Measurements from ENCODE around the gene FAM199X. TPM values are rescaled to one million over a fixed set of nuclear protein-coding genes. Genes with fewer than 3 reads are reported as not detected.
A peak's percentile ranks its signal among the peaks of the same experiment; 100 is the strongest.

FAM199X gene
- total RNA-seq, 4 donors from 2014 or later: 23.6 to 33.8 (median 26.3) TPM

DNA sequence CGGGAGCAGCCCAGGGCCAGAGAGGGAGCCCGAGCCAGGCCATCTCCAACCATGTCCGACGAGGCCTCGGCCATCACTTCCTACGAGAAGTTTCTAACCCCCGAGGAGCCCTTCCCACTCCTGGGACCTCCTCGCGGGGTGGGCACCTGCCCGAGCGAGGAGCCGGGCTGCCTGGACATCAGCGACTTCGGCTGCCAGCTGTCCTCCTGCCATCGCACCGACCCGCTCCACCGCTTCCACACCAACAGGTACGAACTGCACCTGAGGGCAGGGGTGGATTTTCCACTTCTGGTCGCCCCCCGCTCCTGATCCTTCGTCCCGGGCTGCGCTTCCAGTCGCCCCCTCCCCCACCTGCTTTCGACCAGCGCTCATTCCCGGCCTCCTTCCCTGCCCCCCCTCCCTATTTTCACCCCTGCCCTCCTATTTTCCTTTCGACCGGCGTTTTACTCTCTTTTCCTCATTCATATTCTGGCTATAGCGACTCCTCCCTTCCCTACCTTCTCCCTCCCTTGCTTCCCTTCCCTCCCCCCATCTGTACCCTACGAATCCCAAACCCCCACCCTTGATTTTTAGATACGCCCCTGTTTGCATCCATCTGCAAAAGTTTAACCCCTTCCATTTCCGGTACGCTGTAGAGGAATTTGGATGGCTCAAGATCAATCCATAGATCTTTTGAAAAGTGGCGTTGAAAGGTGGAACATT, 633 bp downstream of the FAM199X start:
- no peak for ATAC-seq
- no peaks in the 10 kb centered on the region for H3K27me3 ChIP-seq
- 2 to 33% methylated on average over 9 to 19 of the region's 37 CpGs for WGBS, 2 donors (ENCODE audit: low coverage in 1 of 2)

DNA sequence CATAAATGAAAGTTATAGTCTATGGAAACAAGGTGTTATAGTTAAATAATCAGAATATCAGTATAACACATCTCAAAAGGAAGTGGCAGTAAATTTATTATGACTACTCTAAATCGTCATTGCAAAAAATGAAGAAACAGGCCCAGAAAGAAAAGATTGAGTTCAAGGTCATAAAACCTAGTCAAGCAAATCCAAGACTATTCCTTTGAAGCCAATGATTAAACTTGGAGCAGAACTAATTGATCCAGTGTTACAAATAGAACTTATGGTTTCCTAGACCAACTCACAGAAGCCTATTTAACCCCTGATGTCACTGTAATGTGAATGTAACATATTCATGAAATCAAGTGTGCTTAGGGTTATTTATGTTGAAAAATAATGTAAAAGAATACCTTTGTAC, 1.9 kb downstream of the FAM199X start:
- no peak for TF ChIP-seq EP300 (IDR thresholded peaks at IDR 0.05)
- no peak for TF ChIP-seq POLR2AphosphoS5 (IDR thresholded peaks at IDR 0.05)
- TF ChIP-seq, protein P1, sequence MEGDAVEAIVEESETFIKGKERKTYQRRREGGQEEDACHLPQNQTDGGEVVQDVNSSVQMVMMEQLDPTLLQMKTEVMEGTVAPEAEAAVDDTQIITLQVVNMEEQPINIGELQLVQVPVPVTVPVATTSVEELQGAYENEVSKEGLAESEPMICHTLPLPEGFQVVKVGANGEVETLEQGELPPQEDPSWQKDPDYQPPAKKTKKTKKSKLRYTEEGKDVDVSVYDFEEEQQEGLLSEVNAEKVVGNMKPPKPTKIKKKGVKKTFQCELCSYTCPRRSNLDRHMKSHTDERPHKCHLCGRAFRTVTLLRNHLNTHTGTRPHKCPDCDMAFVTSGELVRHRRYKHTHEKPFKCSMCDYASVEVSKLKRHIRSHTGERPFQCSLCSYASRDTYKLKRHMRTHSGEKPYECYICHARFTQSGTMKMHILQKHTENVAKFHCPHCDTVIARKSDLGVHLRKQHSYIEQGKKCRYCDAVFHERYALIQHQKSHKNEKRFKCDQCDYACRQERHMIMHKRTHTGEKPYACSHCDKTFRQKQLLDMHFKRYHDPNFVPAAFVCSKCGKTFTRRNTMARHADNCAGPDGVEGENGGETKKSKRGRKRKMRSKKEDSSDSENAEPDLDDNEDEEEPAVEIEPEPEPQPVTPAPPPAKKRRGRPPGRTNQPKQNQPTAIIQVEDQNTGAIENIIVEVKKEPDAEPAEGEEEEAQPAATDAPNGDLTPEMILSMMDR (IDR thresholded peaks at IDR 0.05): no peak
- no peak for TF ChIP-seq POLR2A (IDR thresholded peaks at IDR 0.05)
- WGBS, 2 donors (ENCODE audit: low coverage in 1 of 2): 11% methylated on average over 1 of the region's 1 CpG
- ATAC-seq: no peak
- Histone ChIP-seq H3K9me3 (no peaks in the 10 kb centered on the region), H3K4me3 (peak overlapping the region in 1 of 2 donors; percentile 82), H3K27me3 (no peaks in the 10 kb centered on the region), H3K4me1 (peaks cover 0 to 41% (median 0%) of the 10 kb centered on the region in 3 donors), H3K27ac (no peak overlapping the region), H3K36me3 (no peaks in the 10 kb centered on the region)

More for the DNA sequence above, 633 bp downstream of the FAM199X start:
- Histone ChIP-seq H3K36me3 (no peaks in the 10 kb centered on the region), H3K9me3 (no peaks in the 10 kb centered on the region), H3K4me1 (peaks cover 0 to 41% (median 0%) of the 10 kb centered on the region in 3 donors), H3K27ac (peak overlapping the region; percentile 68 to 89 (median 85)), H3K4me3 (peak overlapping the region; percentile 82 to 87)
- TF ChIP-seq POLR2AphosphoS5 (IDR thresholded peaks at IDR 0.05) (no peak), EP300 (IDR thresholded peaks at IDR 0.05) (no peak), POLR2A (IDR thresholded peaks at IDR 0.05) (no peak)
- TF ChIP-seq, protein P1 (IDR thresholded peaks at IDR 0.05): no peak

DNA sequence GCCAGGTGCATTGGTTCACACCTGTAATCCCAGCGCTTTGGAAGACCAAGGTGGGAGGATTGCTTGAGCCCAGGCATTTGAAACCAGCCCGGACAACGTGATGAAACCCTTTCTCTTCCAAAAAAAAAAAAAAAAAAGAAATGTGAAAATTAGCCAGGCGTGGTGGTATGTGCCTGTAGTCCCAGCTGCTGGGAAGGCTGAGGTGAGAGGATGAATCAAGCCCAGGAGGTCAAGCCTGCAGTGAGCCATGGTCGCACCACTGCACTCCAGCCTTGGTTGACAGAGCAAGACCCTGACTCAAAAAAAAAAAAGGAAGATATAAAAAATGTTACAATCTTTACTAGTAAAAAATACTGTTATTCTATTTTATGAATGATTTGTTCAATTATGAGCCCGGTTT, 5.9 kb downstream of the FAM199X start:
- no peak for ATAC-seq
- TF ChIP-seq POLR2A (IDR thresholded peaks at IDR 0.05): no peak
- TF ChIP-seq POLR2AphosphoS5 (IDR thresholded peaks at IDR 0.05): no peak
- TF ChIP-seq, protein P1 (IDR thresholded peaks at IDR 0.05): no peak
- no peak for TF ChIP-seq EP300 (IDR thresholded peaks at IDR 0.05)

DNA sequence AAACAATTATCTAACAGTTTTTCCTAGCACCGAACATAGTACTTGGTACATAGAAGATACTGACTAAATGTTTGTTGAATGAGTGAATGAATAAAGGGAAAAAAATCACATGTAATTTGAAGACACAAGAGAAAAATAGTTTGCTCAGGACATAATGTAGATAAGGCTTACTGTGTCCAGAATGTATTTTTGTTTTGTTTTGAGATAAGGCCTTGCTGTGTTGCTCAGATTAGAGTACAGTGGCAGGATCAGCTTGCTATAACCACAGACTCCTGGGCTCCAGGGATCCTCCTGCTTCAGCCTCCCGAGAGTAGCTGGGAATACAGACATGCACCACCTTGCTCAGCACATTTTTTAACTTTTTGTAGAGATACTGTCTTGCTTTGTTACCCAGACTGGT, 6.5 kb downstream of the FAM199X start:
- H3K27me3 ChIP-seq: no peaks in the 10 kb centered on the region
- no peak for TF ChIP-seq POLR2AphosphoS5 (IDR thresholded peaks at IDR 0.05)
- no peak for TF ChIP-seq EP300 (IDR thresholded peaks at IDR 0.05)
- TF ChIP-seq, protein P1 (IDR thresholded peaks at IDR 0.05): no peak
- TF ChIP-seq POLR2A (IDR thresholded peaks at IDR 0.05): no peak
- peaks cover 0 to 31% (median 0%) of the 10 kb centered on the region in 3 donors for H3K4me1 ChIP-seq
- no peak overlapping the region for H3K4me3 ChIP-seq
- H3K27ac ChIP-seq: no peak overlapping the region
- WGBS, 2 donors (ENCODE audit: low coverage in 1 of 2): 80 to 100% methylated on average over 1 to 2 of the region's 2 CpGs
- peaks cover 0 to 6% of the 10 kb centered on the region in 2 donors for H3K36me3 ChIP-seq
- no peak for ATAC-seq
- no peaks in the 10 kb centered on the region for H3K9me3 ChIP-seq

More for the DNA sequence above, 5.9 kb downstream of the FAM199X start:
- Histone ChIP-seq H3K27me3 (no peaks in the 10 kb centered on the region), H3K4me1 (peaks cover 0 to 36% (median 0%) of the 10 kb centered on the region in 3 donors), H3K36me3 (peaks cover 0 to 6% of the 10 kb centered on the region in 2 donors), H3K27ac (no peak overlapping the region), H3K9me3 (no peaks in the 10 kb centered on the region), H3K4me3 (no peak overlapping the region)
- 56 to 100% methylated on average over 1 to 6 of the region's 6 CpGs for WGBS, 2 donors (ENCODE audit: low coverage in 1 of 2)

DNA sequence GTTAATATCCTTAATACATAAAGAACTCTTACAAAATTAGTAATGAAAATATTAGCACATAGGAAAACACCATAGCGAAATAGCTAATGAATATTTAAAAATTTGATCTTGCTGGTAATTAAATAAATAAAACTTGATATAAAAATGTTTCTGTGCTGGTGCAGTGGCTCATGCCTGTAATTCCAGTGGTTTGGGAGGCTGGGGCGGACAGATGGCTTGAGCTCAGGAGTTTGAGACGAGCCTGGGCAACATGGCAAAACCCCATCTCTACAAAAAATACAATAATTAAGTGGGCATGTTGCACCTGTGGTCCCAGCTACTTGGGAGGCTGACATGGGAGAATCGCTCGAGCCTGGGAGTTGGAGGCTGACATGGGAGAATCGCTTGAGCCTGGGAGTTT, 7.6 kb downstream of the FAM199X start:
- H3K9me3 ChIP-seq: no peaks in the 10 kb centered on the region
- H3K4me3 ChIP-seq: no peak overlapping the region
- no peak for ATAC-seq
- H3K4me1 ChIP-seq: peaks cover 0 to 20% (median 0%) of the 10 kb centered on the region in 3 donors
- TF ChIP-seq POLR2AphosphoS5 (IDR thresholded peaks at IDR 0.05) (no peak), EP300 (IDR thresholded peaks at IDR 0.05) (no peak)
- no peaks in the 10 kb centered on the region for H3K27me3 ChIP-seq
- no peak overlapping the region for H3K27ac ChIP-seq
- WGBS, 2 donors (ENCODE audit: low coverage in 1 of 2): 17 to 94% methylated on average over 2 to 3 of the region's 6 CpGs
- peaks cover 0 to 13% of the 10 kb centered on the region in 2 donors for H3K36me3 ChIP-seq

Measured in gastroesophageal sphincter (tissue), 4 donors.